ENCODE data around the gene DMD.
"Not testable (repeated sequence)": the region's sequence is repeated elsewhere in the genome, so short reads cannot be mapped to it uniquely, and the experiment has no call there.

Gene DMD

DNA sequence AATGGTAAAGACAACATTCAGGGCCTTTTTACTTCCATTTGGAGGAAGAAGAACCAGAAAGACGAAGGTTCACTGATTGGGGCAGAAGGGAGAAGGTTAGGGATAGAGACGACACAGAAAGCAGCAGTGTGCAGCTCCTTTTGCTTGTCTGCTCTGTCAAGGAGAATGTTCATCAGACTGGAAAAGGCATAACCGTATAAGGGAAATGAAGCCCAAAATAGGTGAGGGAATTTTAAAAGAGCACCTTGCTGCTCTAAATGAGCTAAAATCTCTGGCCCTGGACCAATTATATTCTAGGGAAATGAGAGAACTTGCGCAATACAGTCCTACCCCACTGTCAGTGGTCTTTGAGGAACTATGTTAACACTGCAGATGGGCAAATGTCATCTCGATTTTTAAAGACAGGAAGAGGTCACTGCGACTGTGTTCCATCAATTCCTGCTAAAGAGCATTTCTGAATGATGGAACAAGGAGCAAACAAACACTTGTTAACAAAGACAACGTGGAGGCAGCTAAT lies 1229.7 kb downstream of the DMD start:
- H3K27ac ChIP-seq: no peak overlapping the region
- TF ChIP-seq, protein P1, sequence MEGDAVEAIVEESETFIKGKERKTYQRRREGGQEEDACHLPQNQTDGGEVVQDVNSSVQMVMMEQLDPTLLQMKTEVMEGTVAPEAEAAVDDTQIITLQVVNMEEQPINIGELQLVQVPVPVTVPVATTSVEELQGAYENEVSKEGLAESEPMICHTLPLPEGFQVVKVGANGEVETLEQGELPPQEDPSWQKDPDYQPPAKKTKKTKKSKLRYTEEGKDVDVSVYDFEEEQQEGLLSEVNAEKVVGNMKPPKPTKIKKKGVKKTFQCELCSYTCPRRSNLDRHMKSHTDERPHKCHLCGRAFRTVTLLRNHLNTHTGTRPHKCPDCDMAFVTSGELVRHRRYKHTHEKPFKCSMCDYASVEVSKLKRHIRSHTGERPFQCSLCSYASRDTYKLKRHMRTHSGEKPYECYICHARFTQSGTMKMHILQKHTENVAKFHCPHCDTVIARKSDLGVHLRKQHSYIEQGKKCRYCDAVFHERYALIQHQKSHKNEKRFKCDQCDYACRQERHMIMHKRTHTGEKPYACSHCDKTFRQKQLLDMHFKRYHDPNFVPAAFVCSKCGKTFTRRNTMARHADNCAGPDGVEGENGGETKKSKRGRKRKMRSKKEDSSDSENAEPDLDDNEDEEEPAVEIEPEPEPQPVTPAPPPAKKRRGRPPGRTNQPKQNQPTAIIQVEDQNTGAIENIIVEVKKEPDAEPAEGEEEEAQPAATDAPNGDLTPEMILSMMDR (conservative IDR thresholded peaks at IDR 0.05): no peak

DNA sequence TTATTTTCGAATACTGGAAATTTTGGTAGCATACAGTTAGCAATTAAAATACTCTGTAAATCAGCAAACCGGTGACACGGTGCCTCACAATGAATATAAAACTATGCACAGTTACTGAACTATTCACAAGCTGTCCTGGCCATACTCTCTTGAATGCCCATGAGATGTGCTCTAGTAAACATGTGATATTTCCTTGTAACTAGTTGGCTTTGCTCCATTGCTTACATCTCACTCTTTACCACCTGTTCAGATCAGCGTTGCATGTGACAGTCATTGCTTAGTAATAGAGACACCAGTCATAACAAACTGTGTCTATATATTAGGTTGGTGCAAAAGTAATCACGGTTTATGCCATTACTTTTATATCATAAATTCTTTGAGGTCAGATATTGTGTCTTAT lies 1241.6 kb downstream of the DMD start:
- H3K27ac ChIP-seq: no peak overlapping the region
- TF ChIP-seq, protein P1 (conservative IDR thresholded peaks at IDR 0.05): no peak

DNA sequence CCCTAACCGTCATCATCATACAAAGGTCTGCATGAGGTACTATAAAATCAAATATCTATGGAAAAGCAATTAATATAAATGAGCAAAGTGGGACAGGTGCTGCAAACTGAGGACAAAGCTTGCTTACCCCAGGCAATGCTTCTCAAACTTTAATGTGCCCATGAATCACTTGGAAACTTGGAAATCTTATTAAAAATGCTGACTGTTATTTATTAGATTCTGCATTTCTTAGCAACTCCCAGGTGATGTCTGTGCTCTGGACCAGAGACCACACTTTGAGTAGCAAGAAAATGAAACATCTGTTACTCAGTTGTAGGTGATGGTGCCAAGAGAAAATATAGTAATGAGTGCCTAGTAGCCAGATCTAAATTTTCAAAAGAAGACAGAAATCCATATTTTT lies 1249.1 kb downstream of the DMD start:
- TF ChIP-seq, protein P1 (conservative IDR thresholded peaks at IDR 0.05): no peak
- H3K27ac ChIP-seq: no peak overlapping the region

DNA sequence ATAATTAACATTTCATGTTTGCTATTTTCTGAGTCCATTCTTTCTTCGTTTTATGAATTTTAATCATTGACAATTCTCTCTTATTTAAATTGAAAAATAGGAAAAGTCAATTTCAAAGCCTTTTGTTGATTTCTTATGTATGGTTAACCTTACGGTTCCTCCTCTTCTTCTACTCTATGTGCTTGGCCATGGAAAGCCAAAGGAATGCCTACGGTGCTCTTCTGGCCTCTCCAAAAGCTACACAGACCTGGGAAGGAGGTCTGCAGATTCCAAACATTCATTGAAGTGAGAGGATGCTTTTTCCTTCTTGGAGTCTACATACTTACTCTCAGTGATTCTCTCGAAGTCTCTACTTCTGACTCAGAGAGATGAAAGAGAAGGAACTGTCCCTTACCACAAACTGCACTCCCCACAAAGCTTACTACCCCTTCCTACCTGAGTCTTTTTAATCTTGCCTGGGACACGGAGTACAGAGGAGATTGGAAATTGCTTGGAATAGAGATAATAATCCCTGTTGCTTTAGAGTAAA lies 1276.4 kb downstream of the DMD start:
- TF ChIP-seq, protein P1 (conservative IDR thresholded peaks at IDR 0.05): no peak
- no peak overlapping the region for H3K27ac ChIP-seq

DNA sequence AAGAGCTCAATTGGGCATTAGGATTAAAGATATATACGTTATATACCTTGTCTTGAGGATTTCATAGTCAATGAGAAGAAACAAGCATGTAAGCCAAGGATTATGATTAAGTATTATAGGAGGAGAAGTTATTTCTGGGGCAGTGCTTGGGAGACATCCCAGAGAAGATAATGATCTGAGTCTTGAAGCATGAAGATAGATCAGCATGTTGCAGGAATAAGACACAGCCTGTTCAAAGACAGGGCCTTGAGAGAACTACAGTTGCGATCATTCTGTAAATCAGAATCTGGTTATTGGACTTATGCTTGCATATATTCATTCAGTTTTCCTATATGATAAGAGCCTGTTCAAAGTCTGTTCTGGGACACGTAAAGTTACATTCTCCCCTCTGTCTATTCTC lies 1277.3 kb downstream of the DMD start:
- H3K27ac ChIP-seq: no peak overlapping the region
- TF ChIP-seq, protein P1 (conservative IDR thresholded peaks at IDR 0.05): no peak

DNA sequence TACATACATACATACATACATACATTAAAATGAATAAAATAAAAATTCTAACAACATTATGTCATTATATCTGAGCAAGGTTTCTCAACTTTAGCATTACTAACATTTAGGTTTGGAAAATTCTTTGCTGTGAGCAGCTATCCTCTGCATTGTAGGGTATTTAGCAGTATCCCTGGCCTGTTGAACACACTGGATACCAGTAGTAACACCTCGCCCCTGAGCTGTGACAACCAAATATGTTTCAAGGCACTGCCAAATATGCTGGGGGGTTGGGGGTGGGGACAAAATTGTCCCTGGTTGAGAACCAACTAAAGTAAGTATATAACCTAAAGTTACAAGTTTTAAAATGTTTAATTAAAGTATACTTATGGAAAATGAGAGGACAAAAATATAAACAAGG lies 1278.6 kb downstream of the DMD start:
- TF ChIP-seq, protein P1 (conservative IDR thresholded peaks at IDR 0.05): no peak
- no peak overlapping the region for H3K27ac ChIP-seq

DNA sequence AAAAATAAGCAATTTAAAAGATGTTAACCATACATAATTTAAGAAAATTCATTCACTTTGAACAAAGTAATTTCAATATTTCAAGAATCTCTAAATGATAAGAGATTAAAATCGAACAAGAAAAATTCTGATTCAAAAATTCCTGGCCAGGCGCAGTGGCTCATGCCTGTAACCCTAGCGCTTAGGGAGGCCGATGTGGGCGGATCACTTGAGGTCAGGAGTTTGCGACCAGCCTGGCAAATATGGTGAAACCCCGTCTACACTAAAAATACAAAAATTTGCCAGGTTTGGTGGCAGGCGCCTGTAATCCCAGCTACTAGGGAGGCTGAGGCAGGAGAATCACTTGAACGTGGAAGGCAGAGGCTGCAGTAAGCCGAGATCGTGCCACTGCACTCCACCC lies 1279.0 kb downstream of the DMD start:
- H3K27ac ChIP-seq: not testable (repeated sequence)

DNA sequence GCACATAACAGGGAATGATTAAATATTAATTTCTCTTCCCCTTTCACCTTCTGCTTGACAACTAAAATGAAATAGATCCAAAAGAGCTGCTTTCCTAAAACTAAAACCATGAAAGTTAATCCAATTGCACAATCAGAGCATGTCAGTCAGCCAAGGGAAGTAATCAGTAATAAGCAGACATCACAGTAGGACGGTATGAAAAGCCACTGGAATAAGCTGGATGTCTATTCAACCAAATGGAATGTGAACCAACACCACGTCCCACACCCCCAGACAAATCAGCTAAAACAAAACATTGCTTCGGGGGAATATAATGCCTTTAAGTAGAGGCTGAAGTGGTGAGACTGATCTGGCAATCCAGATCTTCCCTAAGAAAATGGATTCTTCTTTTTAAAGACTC lies 1280.1 kb downstream of the DMD start:
- TF ChIP-seq, protein P1 (conservative IDR thresholded peaks at IDR 0.05): no peak
- H3K27ac ChIP-seq: no peak overlapping the region

Measured in VCaP (cell line).